HG02642 (cell line): ENCODE results near the gene PTPN3.
"Not testable (repeated sequence)": the region's sequence is repeated elsewhere in the genome, so short reads cannot be mapped to it uniquely, and the experiment has no call there.

Experiments
- ATAC-seq: cut with Tn5 transposase; IDR thresholded peaks from one replicate; pipeline ENCODE4 v1.9.1; 2021; ENCODE audit warnings: mild to moderate bottlenecking; ENCODE audit not compliant: unreplicated experiment, poor library complexity

The PTPN3 gene

GRCh38 chr9:109403766-109404320 is 94.3 kb downstream of the PTPN3 start:
- no peak for ATAC-seq

- ATAC-seq, result no peak
Measured at GRCh38 chr9:109403116-109403515, 95.0 kb downstream of the PTPN3 start.

DNA sequence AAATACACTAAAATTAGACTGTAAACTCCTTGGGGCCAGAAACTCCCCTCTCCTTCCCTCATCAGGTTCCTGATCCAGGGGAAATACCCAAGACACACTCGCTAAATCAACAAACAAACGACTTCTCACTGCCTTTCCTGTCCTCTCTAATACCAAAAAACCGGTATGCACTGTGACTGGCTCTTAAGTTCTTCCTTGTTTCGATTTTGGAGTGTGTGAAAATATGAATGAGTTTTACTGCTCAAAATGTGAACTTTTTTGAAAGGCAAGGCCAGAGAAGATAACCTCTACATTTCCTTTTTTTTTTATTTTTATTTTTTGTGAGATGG is 96.2 kb downstream of the PTPN3 start:
- ATAC-seq, result no peak

DNA sequence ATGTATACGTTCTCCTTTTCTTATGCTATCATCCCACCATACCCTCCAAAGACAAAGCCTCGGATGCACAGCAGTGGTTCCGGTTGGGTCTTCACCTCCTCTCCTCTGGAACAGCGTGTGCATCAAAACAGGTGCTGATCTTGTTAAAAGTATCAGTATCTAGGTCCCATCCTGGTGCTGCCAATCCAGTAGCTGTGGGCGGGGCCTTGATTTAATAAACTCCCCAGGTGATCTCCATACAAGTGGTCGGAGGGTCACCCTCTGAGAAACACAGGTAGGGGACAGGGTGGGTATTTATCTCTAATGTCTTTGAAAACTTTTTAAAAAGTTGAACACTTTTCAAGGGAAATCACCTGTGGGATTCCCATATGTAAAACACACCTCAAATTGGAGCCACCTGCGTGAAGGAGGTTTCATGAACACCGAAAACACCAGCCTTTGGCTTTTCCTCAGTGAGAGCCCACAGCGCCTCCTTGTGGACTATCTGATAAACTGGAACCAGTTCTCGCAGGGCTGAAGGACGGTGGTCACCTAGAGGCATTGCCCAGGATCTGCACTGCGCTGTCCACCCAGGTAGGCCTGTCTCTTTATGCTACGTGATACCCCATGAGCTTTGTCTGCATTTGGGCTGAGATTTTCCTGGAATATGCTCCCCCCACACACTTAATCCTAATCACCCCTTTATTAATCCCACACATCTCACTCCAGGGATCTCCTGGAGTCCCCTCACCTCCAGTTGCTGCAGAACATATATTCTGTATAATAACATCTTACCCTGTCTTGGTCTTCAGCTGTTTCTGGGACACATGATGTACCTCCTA is 96.7 kb downstream of the PTPN3 start:
- peak; percentile 38 for ATAC-seq

DNA sequence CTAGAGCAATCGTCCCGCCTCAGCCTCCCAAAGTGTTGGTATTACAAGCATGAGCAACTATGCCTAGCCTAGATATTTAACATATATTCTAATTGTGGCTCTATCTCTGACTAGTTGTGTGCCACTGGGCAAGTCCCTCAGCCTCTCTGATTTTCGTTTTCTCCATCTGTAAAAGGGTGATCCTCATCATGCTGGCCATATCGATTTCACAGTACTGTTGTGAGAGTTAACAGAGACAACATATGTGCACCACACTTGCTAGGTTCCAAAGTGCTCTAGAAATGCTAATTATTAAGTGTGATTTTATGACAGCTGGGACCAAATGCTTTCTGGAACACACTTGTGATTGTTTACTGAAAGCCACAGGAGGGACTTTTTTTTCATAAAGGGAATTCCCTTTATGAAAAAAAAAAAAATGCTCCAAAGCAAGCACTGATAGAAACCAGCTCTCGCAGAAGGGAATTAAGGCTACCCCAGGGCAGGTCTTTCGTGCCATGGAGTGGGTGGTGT is 98.8 kb downstream of the PTPN3 start:
- peak; percentile 82 for ATAC-seq

GRCh38 chr9:109391176-109391575 is 106.9 kb downstream of the PTPN3 start:
- ATAC-seq, result no peak

- no peak for ATAC-seq
Measured at GRCh38 chr9:109387856-109388255, 110.3 kb downstream of the PTPN3 start.

- no peak for ATAC-seq
Measured at GRCh38 chr9:109387206-109387605, 110.9 kb downstream of the PTPN3 start.

DNA sequence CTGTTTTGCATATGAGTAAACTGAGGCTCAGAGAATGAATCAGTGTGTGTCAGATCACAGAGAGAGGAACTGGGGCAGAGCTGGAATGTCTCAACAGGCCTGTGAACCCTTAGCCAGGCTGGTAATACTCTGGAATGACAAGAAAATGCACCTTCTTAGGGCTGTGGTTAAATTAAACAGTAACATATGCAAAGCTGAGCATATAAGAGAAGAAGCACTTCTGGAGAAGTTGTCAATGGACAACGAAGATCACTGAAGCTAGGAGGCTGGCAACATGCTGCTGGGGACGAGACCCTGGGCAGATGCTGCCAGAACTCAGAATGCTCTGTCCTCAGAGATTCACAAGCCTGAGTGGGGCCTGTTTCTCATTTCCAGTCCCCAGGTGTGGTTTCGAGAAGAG is 112.6 kb downstream of the PTPN3 start:
- no peak for ATAC-seq

GRCh38 chr9:109383947-109384346 is 114.2 kb downstream of the PTPN3 start:
- no peak for ATAC-seq

DNA sequence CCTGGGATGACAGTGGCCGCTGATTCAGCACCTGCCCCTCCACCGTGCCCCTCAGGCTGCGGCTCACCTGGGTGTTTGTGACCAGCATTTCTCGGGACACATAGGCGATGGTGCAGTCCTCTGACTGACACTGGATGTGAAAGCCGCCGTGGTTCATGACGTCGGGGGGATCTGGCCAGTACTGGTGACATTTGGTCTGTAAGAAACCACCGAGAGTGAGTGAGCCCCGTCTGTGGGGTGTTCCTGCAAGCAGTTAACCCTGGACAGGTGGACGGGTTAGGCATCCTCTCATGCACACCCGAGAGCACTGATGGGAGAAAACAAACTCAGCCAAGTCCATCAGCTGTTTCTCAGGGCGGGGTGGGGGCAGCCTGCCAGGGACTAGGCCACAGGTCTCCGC is 114.8 kb downstream of the PTPN3 start:
- no peak for ATAC-seq

DNA sequence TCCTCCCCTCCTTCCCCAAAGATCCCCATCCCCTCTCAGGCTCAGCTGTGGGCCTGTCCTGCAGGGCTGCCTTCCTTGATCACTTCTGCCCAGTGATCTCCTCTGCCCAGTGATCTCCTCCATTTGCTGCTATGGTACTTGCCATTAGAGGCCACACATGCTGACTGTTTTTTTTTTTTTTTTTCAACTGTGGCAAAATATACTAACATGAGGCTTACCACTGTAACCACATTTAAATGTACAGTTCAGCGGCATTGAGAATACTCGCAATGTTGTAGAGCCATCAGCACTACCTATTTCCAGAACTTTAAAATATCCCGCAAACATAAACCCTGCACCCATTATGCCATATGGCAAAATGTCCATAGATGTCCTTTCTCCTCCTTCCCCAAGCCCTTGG is 115.5 kb downstream of the PTPN3 start:
- ATAC-seq, result no peak

GRCh38 chr9:109382182-109382581 is 115.9 kb downstream of the PTPN3 start:
- ATAC-seq, result no peak

DNA sequence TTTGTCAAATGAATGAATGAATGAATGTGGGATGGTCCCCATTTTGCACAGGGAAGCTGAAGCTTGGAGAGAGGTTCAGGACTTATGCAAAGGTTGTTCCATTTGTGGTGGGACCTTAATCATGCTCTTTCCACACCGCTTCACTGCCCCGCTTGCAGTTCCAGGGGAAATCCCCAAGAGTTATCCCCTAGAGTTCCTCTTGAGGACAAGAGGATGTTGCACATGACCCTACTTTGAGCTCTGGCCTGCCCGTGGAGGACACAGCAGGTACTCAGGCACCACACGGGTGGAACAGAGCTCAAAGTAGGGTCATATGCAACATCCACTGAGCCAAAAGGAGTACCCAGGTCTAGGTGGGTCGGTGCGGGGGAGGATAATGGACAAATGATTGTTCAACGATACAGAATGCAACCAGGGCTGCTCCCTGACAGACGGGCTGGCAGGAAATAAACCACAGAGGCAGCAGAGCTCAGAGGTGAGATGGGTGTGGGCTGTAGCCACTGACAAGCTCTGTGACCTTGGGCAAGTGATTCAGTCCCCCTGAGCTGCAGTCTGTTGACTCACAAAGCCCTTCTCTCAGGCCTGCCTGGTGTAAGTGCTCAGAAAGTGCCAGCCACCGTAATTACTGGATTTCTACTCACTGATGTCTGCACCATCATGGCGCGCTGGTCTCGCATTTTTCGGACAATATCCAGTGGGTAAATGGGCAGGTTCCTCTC is 116.9 kb downstream of the PTPN3 start:
- peak; percentile 70 for ATAC-seq

DNA sequence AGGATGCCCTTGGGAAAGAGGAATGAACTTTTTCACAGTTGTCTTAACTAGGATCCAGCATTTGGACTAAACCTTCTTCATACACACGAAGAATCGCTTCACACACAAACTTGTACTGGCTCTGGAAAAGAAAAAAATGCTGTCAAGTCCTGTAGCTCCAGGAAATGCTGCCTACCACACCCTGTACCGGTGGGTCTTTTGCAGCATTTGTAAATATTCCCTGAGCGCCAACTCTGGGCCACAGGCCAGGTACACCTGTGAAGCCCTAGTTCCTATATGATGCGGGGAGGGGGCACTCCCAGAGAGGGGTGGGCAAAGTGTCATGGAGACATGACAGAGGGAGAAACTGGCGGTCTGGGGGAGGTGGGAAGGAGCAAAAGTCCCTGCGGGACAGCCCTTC is 118.6 kb downstream of the PTPN3 start:
- ATAC-seq, result no peak

DNA sequence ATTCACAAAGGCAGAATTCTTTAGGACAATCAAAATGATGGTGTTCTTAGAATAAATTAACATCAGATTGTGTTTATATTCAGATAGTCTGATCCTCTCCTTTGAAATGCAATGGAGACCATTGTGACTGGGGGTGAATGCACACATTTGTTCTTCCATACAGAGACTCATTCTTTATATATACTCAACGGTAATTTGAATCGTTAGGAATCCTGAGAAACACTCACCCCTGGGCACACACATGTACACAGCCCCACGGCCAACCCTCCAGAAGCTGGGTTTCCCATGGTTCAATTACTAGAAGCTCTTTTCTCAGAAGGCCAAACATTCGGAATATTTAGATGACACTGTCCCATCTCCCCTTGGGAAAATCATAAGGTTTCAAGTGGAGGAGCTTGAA is 119.8 kb downstream of the PTPN3 start:
- no peak for ATAC-seq

DNA sequence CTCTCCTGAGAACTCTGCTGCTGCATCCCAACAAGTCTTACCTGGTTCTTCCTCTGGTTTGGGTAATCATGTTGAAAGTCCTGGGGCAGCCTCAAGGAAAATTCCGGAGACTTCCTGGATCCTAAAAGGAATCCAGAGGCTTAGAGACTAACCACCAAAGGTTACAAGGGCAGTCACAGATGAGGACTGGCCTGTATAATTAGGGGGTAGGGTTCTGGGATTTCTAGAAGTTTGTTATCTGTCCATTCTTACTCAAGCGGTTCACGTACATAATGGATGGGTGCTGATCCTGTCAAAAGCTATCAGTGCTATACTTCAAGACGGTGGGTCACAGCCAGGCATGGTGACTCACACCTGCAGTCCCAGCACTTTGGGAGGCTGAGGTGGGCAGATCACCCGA is 125.9 kb downstream of the PTPN3 start:
- no peak for ATAC-seq

GRCh38 chr9:109371374-109371773 is 126.7 kb downstream of the PTPN3 start:
- no peak for ATAC-seq

DNA sequence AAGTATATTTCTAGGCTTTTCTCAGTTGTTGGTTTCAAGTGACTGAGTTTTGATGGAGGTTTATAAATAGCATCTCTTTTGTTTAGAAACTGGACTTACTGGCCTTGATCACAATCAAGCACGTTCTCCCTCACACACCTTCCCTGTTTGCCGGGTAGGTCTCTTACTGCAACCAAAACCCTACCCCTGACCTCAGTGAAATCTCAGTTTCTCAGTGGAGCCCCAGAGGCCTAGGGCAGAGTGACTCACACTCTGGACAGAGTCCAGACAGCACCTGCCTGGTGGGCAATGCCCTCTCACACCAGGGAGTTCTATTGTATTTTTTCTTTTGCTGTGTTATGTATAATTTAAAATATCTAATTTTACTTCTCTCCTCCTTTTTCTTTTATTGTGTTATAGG is 128.8 kb downstream of the PTPN3 start:
- ATAC-seq, result no peak

DNA sequence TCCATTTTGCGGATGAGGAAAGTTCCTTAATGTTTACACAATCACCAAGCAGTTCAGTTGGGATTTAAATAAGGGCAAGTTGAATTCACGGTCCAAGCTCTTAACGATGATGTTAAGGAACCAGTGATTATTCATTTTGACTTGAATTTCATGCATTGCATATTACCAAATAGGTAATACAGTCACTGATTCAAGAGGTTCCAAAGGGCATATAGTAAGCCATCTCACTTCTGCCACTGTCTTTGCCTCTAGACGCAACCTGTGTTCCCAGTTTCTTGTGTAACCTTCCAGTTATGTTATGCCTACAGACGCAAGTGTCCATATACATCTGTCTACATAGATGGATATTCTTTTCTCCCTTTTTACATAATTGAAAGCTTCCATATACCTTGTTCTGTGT is 137.3 kb downstream of the PTPN3 start:
- no peak for ATAC-seq

GRCh38 chr9:109358968-109359603 is 139.0 kb downstream of the PTPN3 start:
- not testable (repeated sequence) for ATAC-seq
